ENCODE measurements around the gene ANKMY1.

The ANKMY1 gene

DNA sequence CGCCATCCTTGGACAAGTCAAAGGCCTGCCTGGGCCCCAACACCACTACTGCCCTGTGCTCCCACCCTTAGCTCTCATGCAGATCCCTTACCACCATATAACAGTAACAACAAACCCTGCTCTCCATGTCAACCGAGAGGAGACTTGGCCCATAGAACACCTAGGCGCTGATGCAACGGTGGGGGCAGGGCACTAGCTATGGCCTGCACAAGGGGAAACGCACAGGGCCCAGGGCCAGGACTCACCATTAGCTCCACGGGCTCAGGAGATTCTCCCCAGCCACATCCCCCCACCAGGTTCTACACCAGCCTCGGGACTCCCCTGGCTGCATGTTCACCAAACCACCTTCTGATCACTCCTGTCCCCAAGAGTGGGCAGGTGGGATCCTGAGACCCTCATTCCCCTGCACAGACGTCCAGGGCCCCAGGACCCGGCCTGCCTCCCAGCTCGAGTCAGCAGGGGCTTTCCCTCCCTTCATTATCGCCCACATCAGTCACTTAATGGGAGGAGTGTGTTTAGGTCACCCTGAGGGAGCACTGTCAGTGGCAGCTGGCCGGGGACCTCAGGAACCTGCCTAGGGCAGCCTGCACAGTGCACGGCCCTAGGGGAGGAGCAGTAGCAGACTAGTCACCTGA, 29.3 kb downstream of the ANKMY1 start:
- TF ChIP-seq SNAI2 (CRISPR knock-in tag; IDR thresholded peaks at IDR 0.05) = no peak
- no peak for TF ChIP-seq ZFP3 (CRISPR knock-in tag; IDR thresholded peaks at IDR 0.05)
- TF ChIP-seq TCF4 (CRISPR knock-in tag; IDR thresholded peaks at IDR 0.05; ENCODE audit: borderline replicate concordance) = no peak
- TF ChIP-seq RARB (CRISPR knock-in tag; IDR thresholded peaks at IDR 0.05) = no peak
- TF ChIP-seq, protein P1, sequence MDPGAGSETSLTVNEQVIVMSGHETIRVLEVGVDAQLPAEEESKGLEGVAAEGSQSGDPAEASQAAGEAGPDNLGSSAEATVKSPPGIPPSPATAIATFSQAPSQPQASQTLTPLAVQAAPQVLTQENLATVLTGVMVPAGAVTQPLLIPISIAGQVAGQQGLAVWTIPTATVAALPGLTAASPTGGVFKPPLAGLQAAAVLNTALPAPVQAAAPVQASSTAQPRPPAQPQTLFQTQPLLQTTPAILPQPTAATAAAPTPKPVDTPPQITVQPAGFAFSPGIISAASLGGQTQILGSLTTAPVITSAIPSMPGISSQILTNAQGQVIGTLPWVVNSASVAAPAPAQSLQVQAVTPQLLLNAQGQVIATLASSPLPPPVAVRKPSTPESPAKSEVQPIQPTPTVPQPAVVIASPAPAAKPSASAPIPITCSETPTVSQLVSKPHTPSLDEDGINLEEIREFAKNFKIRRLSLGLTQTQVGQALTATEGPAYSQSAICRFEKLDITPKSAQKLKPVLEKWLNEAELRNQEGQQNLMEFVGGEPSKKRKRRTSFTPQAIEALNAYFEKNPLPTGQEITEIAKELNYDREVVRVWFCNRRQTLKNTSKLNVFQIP (CRISPR knock-in tag; IDR thresholded peaks at IDR 0.05; ENCODE audit: borderline replicate concordance, low read depth) = no peak
- TF ChIP-seq OSR1 (CRISPR knock-in tag; IDR thresholded peaks at IDR 0.05) = no peak
- TF ChIP-seq, protein P2, sequence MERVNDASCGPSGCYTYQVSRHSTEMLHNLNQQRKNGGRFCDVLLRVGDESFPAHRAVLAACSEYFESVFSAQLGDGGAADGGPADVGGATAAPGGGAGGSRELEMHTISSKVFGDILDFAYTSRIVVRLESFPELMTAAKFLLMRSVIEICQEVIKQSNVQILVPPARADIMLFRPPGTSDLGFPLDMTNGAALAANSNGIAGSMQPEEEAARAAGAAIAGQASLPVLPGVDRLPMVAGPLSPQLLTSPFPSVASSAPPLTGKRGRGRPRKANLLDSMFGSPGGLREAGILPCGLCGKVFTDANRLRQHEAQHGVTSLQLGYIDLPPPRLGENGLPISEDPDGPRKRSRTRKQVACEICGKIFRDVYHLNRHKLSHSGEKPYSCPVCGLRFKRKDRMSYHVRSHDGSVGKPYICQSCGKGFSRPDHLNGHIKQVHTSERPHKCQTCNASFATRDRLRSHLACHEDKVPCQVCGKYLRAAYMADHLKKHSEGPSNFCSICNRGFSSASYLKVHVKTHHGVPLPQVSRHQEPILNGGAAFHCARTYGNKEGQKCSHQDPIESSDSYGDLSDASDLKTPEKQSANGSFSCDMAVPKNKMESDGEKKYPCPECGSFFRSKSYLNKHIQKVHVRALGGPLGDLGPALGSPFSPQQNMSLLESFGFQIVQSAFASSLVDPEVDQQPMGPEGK (CRISPR knock-in tag; IDR thresholded peaks at IDR 0.05; ENCODE audit: borderline replicate concordance) = no peak
- no peak for TF ChIP-seq ZNF565 (CRISPR knock-in tag; conservative IDR thresholded peaks at IDR 0.05; ENCODE audit: low read depth)
- no peak for TF ChIP-seq ZFP30 (CRISPR knock-in tag; IDR thresholded peaks at IDR 0.05)
- TF ChIP-seq, protein P3, sequence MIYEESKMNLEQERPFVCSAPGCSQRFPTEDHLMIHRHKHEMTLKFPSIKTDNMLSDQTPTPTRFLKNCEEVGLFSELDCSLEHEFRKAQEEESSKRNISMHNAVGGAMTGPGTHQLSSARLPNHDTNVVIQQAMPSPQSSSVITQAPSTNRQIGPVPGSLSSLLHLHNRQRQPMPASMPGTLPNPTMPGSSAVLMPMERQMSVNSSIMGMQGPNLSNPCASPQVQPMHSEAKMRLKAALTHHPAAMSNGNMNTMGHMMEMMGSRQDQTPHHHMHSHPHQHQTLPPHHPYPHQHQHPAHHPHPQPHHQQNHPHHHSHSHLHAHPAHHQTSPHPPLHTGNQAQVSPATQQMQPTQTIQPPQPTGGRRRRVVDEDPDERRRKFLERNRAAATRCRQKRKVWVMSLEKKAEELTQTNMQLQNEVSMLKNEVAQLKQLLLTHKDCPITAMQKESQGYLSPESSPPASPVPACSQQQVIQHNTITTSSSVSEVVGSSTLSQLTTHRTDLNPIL (CRISPR knock-in tag; IDR thresholded peaks at IDR 0.05; ENCODE audit: low read depth) = no peak
- ATAC-seq = no peak

DNA sequence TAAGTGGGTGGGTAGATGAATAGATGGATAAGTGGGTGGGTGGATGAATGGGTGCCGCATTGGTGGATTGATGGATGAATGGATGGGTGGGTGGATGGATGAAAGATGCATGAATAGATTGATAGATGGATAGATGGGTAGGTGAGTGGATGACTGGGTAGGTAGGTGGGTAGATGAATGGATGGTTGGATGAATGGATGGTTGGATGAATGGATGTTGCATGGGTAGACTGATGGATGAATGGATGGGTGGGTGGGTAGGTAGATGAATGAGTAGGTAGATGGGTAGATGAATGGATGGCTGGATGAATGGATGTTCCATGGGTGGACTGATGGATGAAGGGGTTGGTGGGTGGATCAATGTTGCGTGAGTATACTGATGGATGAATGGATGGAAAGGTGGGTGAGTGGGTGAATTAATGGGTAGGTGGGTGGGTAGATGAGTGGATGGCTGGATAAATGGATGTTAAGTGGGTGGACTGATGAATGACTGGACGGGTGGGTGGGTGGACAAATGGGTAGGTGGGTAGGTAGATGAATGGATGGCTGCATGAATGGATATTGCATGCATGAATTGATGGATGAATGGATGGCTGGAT, 30.5 kb downstream of the ANKMY1 start:
- ATAC-seq = no peak
- TF ChIP-seq, protein P3 (CRISPR knock-in tag; IDR thresholded peaks at IDR 0.05; ENCODE audit: low read depth) = no peak

DNA sequence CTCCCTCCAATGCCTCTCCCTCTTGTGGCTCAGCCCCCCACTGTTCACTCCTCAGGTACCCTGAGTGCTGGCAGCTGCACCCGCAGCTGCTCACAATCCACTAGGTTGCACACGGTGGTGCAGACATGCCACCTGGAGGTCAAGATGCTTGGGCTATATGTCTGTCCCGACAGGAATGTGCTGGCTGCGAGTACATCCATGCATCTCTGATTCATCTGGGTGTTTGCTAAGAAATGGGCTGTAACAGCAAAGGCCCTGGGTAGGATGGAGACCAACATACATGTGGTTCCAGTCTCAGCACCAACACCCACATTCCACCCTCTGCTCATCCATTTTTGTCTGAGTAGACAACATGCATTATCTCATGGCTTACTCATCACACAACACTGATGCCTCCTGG, 31.3 kb downstream of the ANKMY1 start:
- ATAC-seq = no peak
- no peak for TF ChIP-seq CSDC2 (CRISPR knock-in tag; IDR thresholded peaks at IDR 0.05)
- TF ChIP-seq ZNF565 (CRISPR knock-in tag; conservative IDR thresholded peaks at IDR 0.05; ENCODE audit: low read depth) = no peak
- TF ChIP-seq, protein P4, sequence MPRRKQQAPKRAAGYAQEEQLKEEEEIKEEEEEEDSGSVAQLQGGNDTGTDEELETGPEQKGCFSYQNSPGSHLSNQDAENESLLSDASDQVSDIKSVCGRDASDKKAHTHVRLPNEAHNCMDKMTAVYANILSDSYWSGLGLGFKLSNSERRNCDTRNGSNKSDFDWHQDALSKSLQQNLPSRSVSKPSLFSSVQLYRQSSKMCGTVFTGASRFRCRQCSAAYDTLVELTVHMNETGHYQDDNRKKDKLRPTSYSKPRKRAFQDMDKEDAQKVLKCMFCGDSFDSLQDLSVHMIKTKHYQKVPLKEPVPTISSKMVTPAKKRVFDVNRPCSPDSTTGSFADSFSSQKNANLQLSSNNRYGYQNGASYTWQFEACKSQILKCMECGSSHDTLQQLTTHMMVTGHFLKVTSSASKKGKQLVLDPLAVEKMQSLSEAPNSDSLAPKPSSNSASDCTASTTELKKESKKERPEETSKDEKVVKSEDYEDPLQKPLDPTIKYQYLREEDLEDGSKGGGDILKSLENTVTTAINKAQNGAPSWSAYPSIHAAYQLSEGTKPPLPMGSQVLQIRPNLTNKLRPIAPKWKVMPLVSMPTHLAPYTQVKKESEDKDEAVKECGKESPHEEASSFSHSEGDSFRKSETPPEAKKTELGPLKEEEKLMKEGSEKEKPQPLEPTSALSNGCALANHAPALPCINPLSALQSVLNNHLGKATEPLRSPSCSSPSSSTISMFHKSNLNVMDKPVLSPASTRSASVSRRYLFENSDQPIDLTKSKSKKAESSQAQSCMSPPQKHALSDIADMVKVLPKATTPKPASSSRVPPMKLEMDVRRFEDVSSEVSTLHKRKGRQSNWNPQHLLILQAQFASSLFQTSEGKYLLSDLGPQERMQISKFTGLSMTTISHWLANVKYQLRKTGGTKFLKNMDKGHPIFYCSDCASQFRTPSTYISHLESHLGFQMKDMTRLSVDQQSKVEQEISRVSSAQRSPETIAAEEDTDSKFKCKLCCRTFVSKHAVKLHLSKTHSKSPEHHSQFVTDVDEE (CRISPR knock-in tag; IDR thresholded peaks at IDR 0.05) = no peak
- TF ChIP-seq ZNF70 (CRISPR knock-in tag; IDR thresholded peaks at IDR 0.05) = no peak
- no peak for TF ChIP-seq ARNTL (CRISPR knock-in tag; IDR thresholded peaks at IDR 0.05; ENCODE audit: borderline replicate concordance, low read depth)
- TF ChIP-seq ZFP3 (CRISPR knock-in tag; IDR thresholded peaks at IDR 0.05) = no peak
- TF ChIP-seq TOX (CRISPR knock-in tag; IDR thresholded peaks at IDR 0.05; ENCODE audit: borderline replicate concordance) = no peak
- TF ChIP-seq SNAI2 (CRISPR knock-in tag; IDR thresholded peaks at IDR 0.05) = no peak
- TF ChIP-seq ZFP30 (CRISPR knock-in tag; IDR thresholded peaks at IDR 0.05) = no peak
- no peak for TF ChIP-seq ISL1 (CRISPR knock-in tag; IDR thresholded peaks at IDR 0.05)
- TF ChIP-seq PPARA (CRISPR knock-in tag; IDR thresholded peaks at IDR 0.05; ENCODE audit: borderline replicate concordance) = no peak

DNA sequence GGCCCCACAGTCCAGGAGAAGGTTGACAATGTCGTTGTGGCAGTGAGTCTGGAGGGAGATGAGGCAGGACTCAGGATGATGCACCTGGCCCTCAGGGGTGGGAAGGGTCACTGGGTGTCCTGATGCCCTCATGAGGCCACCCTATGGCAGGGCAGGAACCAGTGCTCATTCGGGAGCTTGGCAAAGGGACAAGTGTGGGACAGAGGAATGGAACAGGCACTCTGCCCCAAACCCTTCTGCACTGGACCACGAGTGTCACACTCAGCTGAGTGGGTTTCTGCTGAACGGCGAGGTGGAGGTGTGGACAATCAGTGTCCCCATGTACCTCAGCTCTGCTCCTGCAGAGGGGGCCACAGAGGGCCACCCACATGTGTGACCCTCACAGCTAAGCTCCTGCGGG, 32.0 kb downstream of the ANKMY1 start:
- ATAC-seq = no peak
- TF ChIP-seq TOX (CRISPR knock-in tag; IDR thresholded peaks at IDR 0.05; ENCODE audit: borderline replicate concordance) (no peak), SNAI2 (CRISPR knock-in tag; IDR thresholded peaks at IDR 0.05) (no peak), TCF4 (CRISPR knock-in tag; IDR thresholded peaks at IDR 0.05; ENCODE audit: borderline replicate concordance) (no peak), CSDC2 (CRISPR knock-in tag; IDR thresholded peaks at IDR 0.05) (no peak), ESRRG (CRISPR knock-in tag; IDR thresholded peaks at IDR 0.05) (no peak), ARNTL (CRISPR knock-in tag; IDR thresholded peaks at IDR 0.05; ENCODE audit: borderline replicate concordance, low read depth) (no peak), OSR1 (CRISPR knock-in tag; IDR thresholded peaks at IDR 0.05) (no peak), GLIS3 (CRISPR knock-in tag; IDR thresholded peaks at IDR 0.05) (no peak), ISL1 (CRISPR knock-in tag; IDR thresholded peaks at IDR 0.05) (no peak), ZFP3 (CRISPR knock-in tag; IDR thresholded peaks at IDR 0.05) (no peak)
- TF ChIP-seq, protein P1 (CRISPR knock-in tag; IDR thresholded peaks at IDR 0.05; ENCODE audit: borderline replicate concordance, low read depth) = no peak
- TF ChIP-seq, protein P3 (CRISPR knock-in tag; IDR thresholded peaks at IDR 0.05; ENCODE audit: low read depth) = no peak
